HFFc6 (cell line): ENCODE data around the gene PTPRN2. TPM values are rescaled to one million over a fixed set of nuclear protein-coding genes. Genes with fewer than 3 reads are reported as not detected.

ENCODE experiments used
- DNase-seq: peaks from one replicate; pipeline ENCODE4 v3.0.0-alpha.2; 2018
- H3K27ac Mint-ChIP-seq: 2 replicates; pipeline ENCODE4 v1.8.0; 2020; ENCODE audit warnings: mild to moderate bottlenecking, mixed read lengths
- H3K27me3 Mint-ChIP-seq: 2 replicates; pipeline ENCODE4 v1.8.0; 2021; ENCODE audit warnings: mild to moderate bottlenecking, moderate library complexity, mixed read lengths; ENCODE audit not compliant: insufficient read depth
- H3K36me3 Mint-ChIP-seq: 2 replicates; pipeline ENCODE4 v1.8.0; 2021; ENCODE audit warnings: low read depth, mixed read lengths
- H3K4me1 Mint-ChIP-seq: 2 replicates; pipeline ENCODE4 v1.8.0; 2020; ENCODE audit warnings: low read depth, mixed read lengths
- H3K4me3 Mint-ChIP-seq: 2 replicates; pipeline ENCODE4 v1.8.0; 2020; ENCODE audit warnings: mild to moderate bottlenecking, moderate library complexity, mixed read lengths
- H3K9me3 Mint-ChIP-seq: 2 replicates; pipeline ENCODE4 v1.8.0; 2020; ENCODE audit warnings: mild to moderate bottlenecking, mixed read lengths
- total RNA-seq, 6 experiments: library from RNA; stranded (reverse); fragmentation: NEBNext Ultra II Directional; extraction: Animal tissue kit (Norgen Biotek cat#: 25700); gene quantifications; 2 replicates in 1 of 6; 3 replicates in 5 of 6; pipeline ENCODE4 v1.2.3, GENCODE V29; 2021
- TF ChIP-seq, protein P1 (sequence below): fragments of 200-600 bp; sonication (generic); IDR thresholded peaks from 2 replicates; pipeline ENCODE4 v1.5.0; 2021; ENCODE audit warnings: antibody characterized with exemption, mild to moderate bottlenecking

PTPRN2 gene
- total RNA-seq, 6 experiments from 2014 or later: 0.05 to 0.27 (median 0.23) TPM

GRCh38 chr7:158316466-158317031, 271.1 kb downstream of the PTPRN2 start:
- TF ChIP-seq, protein P1, sequence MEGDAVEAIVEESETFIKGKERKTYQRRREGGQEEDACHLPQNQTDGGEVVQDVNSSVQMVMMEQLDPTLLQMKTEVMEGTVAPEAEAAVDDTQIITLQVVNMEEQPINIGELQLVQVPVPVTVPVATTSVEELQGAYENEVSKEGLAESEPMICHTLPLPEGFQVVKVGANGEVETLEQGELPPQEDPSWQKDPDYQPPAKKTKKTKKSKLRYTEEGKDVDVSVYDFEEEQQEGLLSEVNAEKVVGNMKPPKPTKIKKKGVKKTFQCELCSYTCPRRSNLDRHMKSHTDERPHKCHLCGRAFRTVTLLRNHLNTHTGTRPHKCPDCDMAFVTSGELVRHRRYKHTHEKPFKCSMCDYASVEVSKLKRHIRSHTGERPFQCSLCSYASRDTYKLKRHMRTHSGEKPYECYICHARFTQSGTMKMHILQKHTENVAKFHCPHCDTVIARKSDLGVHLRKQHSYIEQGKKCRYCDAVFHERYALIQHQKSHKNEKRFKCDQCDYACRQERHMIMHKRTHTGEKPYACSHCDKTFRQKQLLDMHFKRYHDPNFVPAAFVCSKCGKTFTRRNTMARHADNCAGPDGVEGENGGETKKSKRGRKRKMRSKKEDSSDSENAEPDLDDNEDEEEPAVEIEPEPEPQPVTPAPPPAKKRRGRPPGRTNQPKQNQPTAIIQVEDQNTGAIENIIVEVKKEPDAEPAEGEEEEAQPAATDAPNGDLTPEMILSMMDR: no peak
- no peak overlapping the region for H3K4me3 Mint-ChIP-seq
- no peaks in the 10 kb centered on the region for H3K4me1 Mint-ChIP-seq
- H3K27ac Mint-ChIP-seq: no peak overlapping the region
- H3K36me3 Mint-ChIP-seq: peaks cover 7% of the 10 kb centered on the region; the same call in 1 of the 2 replicates
- H3K27me3 Mint-ChIP-seq: peaks cover 1% of the 10 kb centered on the region; the same call in 1 of the 2 replicates
- no peak for DNase-seq
- peaks cover 59% of the 10 kb centered on the region for H3K9me3 Mint-ChIP-seq

DNA sequence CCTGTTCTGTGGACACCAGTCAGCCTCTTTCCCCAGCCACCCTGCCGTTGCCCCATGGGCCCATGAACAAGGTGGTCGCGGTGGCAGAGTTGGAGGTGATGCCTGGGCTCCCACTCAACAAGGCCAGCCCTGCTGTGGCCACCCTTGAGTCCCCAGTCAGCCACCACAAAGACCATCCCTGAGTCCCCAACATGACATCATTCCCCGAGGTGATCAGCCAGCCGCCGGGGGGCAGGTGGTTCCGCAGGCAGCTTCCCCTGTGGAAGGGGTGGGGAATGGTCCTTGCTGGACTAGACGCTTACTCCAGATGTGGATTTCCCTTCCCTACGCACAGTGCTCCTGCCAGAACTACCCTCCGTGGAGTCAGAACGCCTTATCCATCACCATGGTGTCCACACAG, 271.7 kb downstream of the PTPRN2 start:
- Mint-ChIP-seq H3K27ac (no peak overlapping the region), H3K4me1 (no peaks in the 10 kb centered on the region), H3K27me3 (peaks cover 1% of the 10 kb centered on the region; the same call in 1 of the 2 replicates), H3K4me3 (no peak overlapping the region), H3K9me3 (peaks cover 60% of the 10 kb centered on the region), H3K36me3 (peaks cover 7% of the 10 kb centered on the region; the same call in 1 of the 2 replicates)
- TF ChIP-seq, protein P1: no peak
- no peak for DNase-seq

DNA sequence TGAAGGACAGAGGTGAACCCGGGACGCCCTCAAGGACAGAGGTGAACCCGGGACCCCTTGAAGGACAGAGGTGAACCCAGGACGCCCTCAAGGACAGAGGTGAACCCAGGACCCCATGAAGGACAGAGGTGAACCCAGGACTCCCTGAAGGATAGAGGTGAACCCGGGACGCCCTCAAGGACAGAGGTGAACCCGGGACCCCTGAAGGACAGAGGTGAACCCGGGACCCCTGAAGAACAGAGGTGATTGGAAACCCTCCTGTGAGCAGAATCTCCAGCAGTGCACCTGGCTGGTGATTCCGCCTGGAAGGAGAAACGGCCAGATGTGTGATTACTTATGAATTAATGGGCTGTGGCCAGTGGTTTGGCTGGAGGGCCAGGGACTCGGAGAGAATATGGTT, 272.3 kb downstream of the PTPRN2 start:
- H3K27ac Mint-ChIP-seq: no peak overlapping the region
- TF ChIP-seq, protein P1: no peak
- H3K9me3 Mint-ChIP-seq: peaks cover 57% of the 10 kb centered on the region
- peaks cover 8% of the 10 kb centered on the region for H3K36me3 Mint-ChIP-seq
- DNase-seq: no peak
- H3K4me3 Mint-ChIP-seq: no peak overlapping the region
- peaks cover 1% of the 10 kb centered on the region; the same call in 1 of the 2 replicates for H3K27me3 Mint-ChIP-seq
- no peaks in the 10 kb centered on the region for H3K4me1 Mint-ChIP-seq

DNA sequence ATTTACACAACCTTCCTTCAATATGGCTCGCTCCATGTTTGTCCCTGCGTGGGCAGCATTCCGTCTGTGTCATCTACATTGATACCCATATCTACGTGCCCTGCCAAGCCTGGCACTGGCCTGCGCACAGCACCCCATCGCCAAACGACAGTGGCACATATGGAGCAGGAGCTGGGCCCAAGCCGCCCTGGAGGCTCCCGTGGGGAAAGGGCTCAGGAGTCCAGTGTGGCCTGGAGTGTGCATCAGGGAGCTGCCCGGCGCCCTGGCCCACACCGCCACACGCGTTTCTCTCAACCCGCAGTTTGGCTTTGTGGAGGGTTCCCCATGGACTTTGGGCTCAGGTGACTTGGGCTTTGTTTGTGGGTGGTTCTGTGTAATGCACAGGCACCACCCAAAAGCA, 273.2 kb downstream of the PTPRN2 start:
- Mint-ChIP-seq H3K4me1 (no peaks in the 10 kb centered on the region), H3K36me3 (peaks cover 17% of the 10 kb centered on the region), H3K4me3 (no peak overlapping the region), H3K27me3 (peaks cover 1% of the 10 kb centered on the region; the same call in 1 of the 2 replicates), H3K27ac (no peak overlapping the region), H3K9me3 (peaks cover 62% of the 10 kb centered on the region)
- DNase-seq: no peak
- TF ChIP-seq, protein P1: no peak

DNA sequence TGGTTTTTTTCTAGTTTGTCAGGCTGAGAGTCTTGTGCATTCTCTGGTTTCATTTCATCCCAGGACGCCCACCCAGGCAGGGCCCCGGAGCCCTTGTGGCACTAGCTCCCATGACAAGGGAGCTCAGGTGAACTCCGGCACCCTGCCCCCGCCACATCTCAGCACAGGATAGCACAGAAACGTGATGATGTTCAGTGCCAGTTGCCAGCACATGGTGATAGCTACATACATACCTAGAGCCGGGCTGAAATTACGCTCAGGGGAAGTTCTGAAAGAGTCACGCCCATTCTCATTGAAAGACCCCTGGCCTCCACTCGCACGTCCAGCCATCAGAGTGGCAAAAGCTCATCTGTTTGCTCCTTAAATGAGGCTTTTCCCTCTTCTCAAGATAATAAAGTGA, 273.7 kb downstream of the PTPRN2 start:
- H3K27ac Mint-ChIP-seq: no peak overlapping the region
- H3K9me3 Mint-ChIP-seq: peaks cover 65% of the 10 kb centered on the region
- no peaks in the 10 kb centered on the region for H3K4me1 Mint-ChIP-seq
- peaks cover 1% of the 10 kb centered on the region; the same call in 1 of the 2 replicates for H3K27me3 Mint-ChIP-seq
- peaks cover 18% of the 10 kb centered on the region for H3K36me3 Mint-ChIP-seq
- H3K4me3 Mint-ChIP-seq: no peak overlapping the region
- DNase-seq: no peak
- TF ChIP-seq, protein P1: no peak
